ENCODE results near the gene PPP1R14D.

GRCh38 chr15:40819048-40819447 lies 9.5 kb downstream of the PPP1R14D start:
- TF ChIP-seq CTCF (IDR thresholded peaks at IDR 0.05; ENCODE audit: low read depth, low read length, poor library complexity, severe bottlenecking) (no peak), EZH2phosphoT487 (IDR thresholded peaks at IDR 0.05; ENCODE audit: borderline replicate concordance, low read length) (no peak)

Measured in DOHH2 (cell line).